Tibial nerve (tissue), 4 donors: ENCODE results near the gene PRR35. TPM values are rescaled to one million over a fixed set of nuclear protein-coding genes. Genes with fewer than 3 reads are reported as not detected.

Source experiments
- DNase-seq, 2 donors: peaks; one replicate each; pipeline ENCODE4 v3.0.0-alpha.2; 2019; ENCODE audit warnings: low spot score in 2 of 2
- H3K27ac ChIP-seq, 4 donors: fragments of 200-600 bp; sonication (generic) in 3 of 4; one replicate each; pipeline ENCODE4 v1.5.1; 2017 to 2019; ENCODE audit warnings: mild to moderate bottlenecking in 1 of 4
- H3K27me3 ChIP-seq, 2 donors: fragments of 200-600 bp; sonication (generic) in 1 of 2; one replicate each; pipeline versions ENCODE4 v1.5.1 to v1.6.0; 2017 to 2019
- H3K36me3 ChIP-seq, 3 donors: fragments of 200-600 bp; sonication (generic); one replicate each; pipeline ENCODE4 v1.5.1; 2018 to 2019
- H3K4me1 ChIP-seq, 4 donors: fragments of 200-600 bp; sonication (generic) in 3 of 4; one replicate each; pipeline ENCODE4 v1.5.1; 2017 to 2019
- H3K4me3 ChIP-seq, 4 donors: fragments of 200-600 bp; sonication (generic) in 3 of 4; one replicate each; pipeline ENCODE4 v1.5.1; 2017 to 2019; ENCODE audit warnings: mild to moderate bottlenecking in 1 of 4, moderate library complexity in 1 of 4
- H3K9me3 ChIP-seq, 4 donors: fragments of 200-600 bp; sonication (generic) in 3 of 4; one replicate each; pipeline ENCODE4 v1.5.1; 2017 to 2019
- CTCF ChIP-seq, 5 experiments: fragments of 200-600 bp in 3 of 5; fragments of 450-650 bp in 2 of 5; sonication (generic) in 3 of 5; IDR thresholded peaks; one replicate each; pipeline ENCODE4 v1.5.1; 2016 to 2019; ENCODE audit warnings: antibody characterized with exemption in 5 of 5, mild to moderate bottlenecking in 3 of 5, moderate library complexity in 2 of 5
- EP300 ChIP-seq, 2 donors: sonication (generic); formaldehyde crosslinking; IDR thresholded peaks; one replicate each; pipeline ENCODE4 v1.6.1; 2017; ENCODE audit warnings: antibody characterized with exemption in 2 of 2, mild to moderate bottlenecking in 1 of 2
- POLR2A ChIP-seq, 2 donors: fragments of 450-650 bp; IDR thresholded peaks; one replicate each; pipeline ENCODE4 v1.6.1; 2017; ENCODE audit warnings: antibody characterized with exemption in 2 of 2, mild to moderate bottlenecking in 2 of 2, moderate library complexity in 2 of 2
- WGBS, 2 donors: methylation state at CpG; one replicate each; pipeline ENCODE4 v1.1.5; 2018; 5-methylcytosine and 5-hydroxymethylcytosine counted together
- total RNA-seq, 4 donors: library from RNA; depleted of rRNA; stranded (reverse); fragments of >200 nt; gene quantifications; one replicate each; pipeline ENCODE4 v1.1.0, GENCODE V29; 2016

PRR35 gene
- not detected for total RNA-seq

GRCh38 chr16:560204-560700 lies at the start of gene PRR35:
Gene PRR35, plus strand, starts transcription at chr16:560394. Its CDS starts 2,901 bp downstream, at chr16:563295.
- H3K36me3 ChIP-seq: no peaks in the 10 kb centered on the region
- no peak for TF ChIP-seq POLR2A (IDR thresholded peaks at IDR 0.05)
- no peak for TF ChIP-seq EP300 (IDR thresholded peaks at IDR 0.05)
- TF ChIP-seq CTCF (IDR thresholded peaks at IDR 0.05): no peak
- H3K4me1 ChIP-seq: peaks cover 0 to 25% (median under 1%) of the 10 kb centered on the region in 4 donors
- 2% methylated on average over 65 of the region's 84 CpGs; no CpG with 5 or more reads in 1 of the 2 donors for WGBS, 2 donors
- DNase-seq: no peak
- peak within 1 kb of the TSS in 1 of 4 donors; percentile 15 for H3K4me3 ChIP-seq
- peaks cover 0 to 48% of the 10 kb centered on the region in 2 donors for H3K27me3 ChIP-seq
- H3K27ac ChIP-seq: no peak within 1 kb of the TSS
- H3K9me3 ChIP-seq: no peaks in the 10 kb centered on the region

GRCh38 chr16:512802-513201 lies 47.4 kb upstream of the PRR35 start:
- TF ChIP-seq POLR2A (IDR thresholded peaks at IDR 0.05) (no peak), EP300 (IDR thresholded peaks at IDR 0.05) (no peak), CTCF (IDR thresholded peaks at IDR 0.05) (no peak)
- H3K4me3 ChIP-seq: no peak overlapping the region
- 86 to 90% methylated on average over 6 of the region's 6 CpGs for WGBS, 2 donors
- peaks cover 0 to 9% (median 0%) of the 10 kb centered on the region in 4 donors for H3K4me1 ChIP-seq
- H3K27ac ChIP-seq: no peak overlapping the region
- H3K36me3 ChIP-seq: peaks cover 0 to 79% (median 2%) of the 10 kb centered on the region in 3 donors
- no peaks in the 10 kb centered on the region for H3K27me3 ChIP-seq
- no peaks in the 10 kb centered on the region for H3K9me3 ChIP-seq
- DNase-seq: no peak

- no peak for DNase-seq
- Histone ChIP-seq H3K4me3 (no peak overlapping the region), H3K4me1 (peaks cover 0 to 7% (median 0%) of the 10 kb centered on the region in 4 donors), H3K36me3 (peaks cover 0 to 81% (median 2%) of the 10 kb centered on the region in 3 donors), H3K9me3 (no peaks in the 10 kb centered on the region), H3K27ac (no peak overlapping the region), H3K27me3 (no peaks in the 10 kb centered on the region)
- TF ChIP-seq CTCF (IDR thresholded peaks at IDR 0.05) (no peak), EP300 (IDR thresholded peaks at IDR 0.05) (no peak), POLR2A (IDR thresholded peaks at IDR 0.05) (no peak)
- 73 to 82% methylated on average over 9 of the region's 10 CpGs for WGBS, 2 donors
Observed at GRCh38 chr16:513950-514349, 46.2 kb upstream of the PRR35 start.

GRCh38 chr16:515175-515938 lies 44.8 kb upstream of the PRR35 start:
- DNase-seq: no peak
- H3K27ac ChIP-seq: no peak overlapping the region
- no peaks in the 10 kb centered on the region for H3K27me3 ChIP-seq
- no peaks in the 10 kb centered on the region for H3K4me1 ChIP-seq
- H3K4me3 ChIP-seq: no peak overlapping the region
- H3K36me3 ChIP-seq: peaks cover 0 to 83% (median 2%) of the 10 kb centered on the region in 3 donors
- TF ChIP-seq CTCF (IDR thresholded peaks at IDR 0.05) (no peak), POLR2A (IDR thresholded peaks at IDR 0.05) (no peak), EP300 (IDR thresholded peaks at IDR 0.05) (no peak)
- no peaks in the 10 kb centered on the region for H3K9me3 ChIP-seq
- 91 to 93% methylated on average over 36 to 45 of the region's 45 CpGs for WGBS, 2 donors

- H3K9me3 ChIP-seq: no peaks in the 10 kb centered on the region
- TF ChIP-seq EP300 (IDR thresholded peaks at IDR 0.05) (no peak), POLR2A (IDR thresholded peaks at IDR 0.05) (no peak)
- H3K27me3 ChIP-seq: no peaks in the 10 kb centered on the region
- peaks cover 0 to 83% (median 2%) of the 10 kb centered on the region in 3 donors for H3K36me3 ChIP-seq
- DNase-seq: no peak
- 96 to 97% methylated on average over 8 to 11 of the region's 11 CpGs for WGBS, 2 donors
- no peak overlapping the region for H3K27ac ChIP-seq
- H3K4me1 ChIP-seq: no peaks in the 10 kb centered on the region
- H3K4me3 ChIP-seq: no peak overlapping the region
Observed at GRCh38 chr16:515939-516226, 44.3 kb upstream of the PRR35 start.
